H1 (cell line): ENCODE data around the gene UHRF2. TPM values are rescaled to one million over a fixed set of nuclear protein-coding genes. Genes with fewer than 3 reads are reported as not detected.

Source experiments
- CTCF ChIA-PET: fragments of 300-600 bp; sonication (Branson Sonifier 250); formaldehyde crosslinking; loops from one replicate; lab custom pipeline; 2021; ENCODE audit not compliant: partially characterized antibody; lab: Charles Lee
- POLR2A ChIA-PET: fragments of 300-600 bp; sonication (Branson Sonifier 250); formaldehyde crosslinking; loops from one replicate; lab custom pipeline; 2021; ENCODE audit warnings: inconsistent platforms; ENCODE audit not compliant: partially characterized antibody; lab: Charles Lee
- DNase-seq, 2 experiments: peaks; one replicate each; pipeline versions ENCODE4 v3.0.0 to v3.0.0-alpha.2; 2010 to 2022; ENCODE audit warnings: low spot score in 2 of 2, low read depth in 1 of 2, mixed read lengths in 1 of 2
- FAIRE-seq: peaks from 2 replicates; lab custom pipeline; 2011; peaks lifted over from hg19 to GRCh38; lab: Jason Lieb, UNC
- H2AFZ ChIP-seq: 2 replicates; pipeline ENCODE4 v1.8.1; 2012; ENCODE audit warnings: low read length, inconsistent platforms
- H2AK5ac ChIP-seq: 2 replicates; pipeline ENCODE4 v1.6.1; 2013; ENCODE audit warnings: low read depth, low read length
- H2BK120ac ChIP-seq: replicated peaks from 2 replicates; pipeline ENCODE3; 2013; ENCODE audit warnings: low read depth, low read length, inconsistent platforms
- H2BK12ac ChIP-seq: 2 replicates; pipeline ENCODE4 v1.6.1; 2013; ENCODE audit warnings: low read depth, low read length
- H2BK15ac ChIP-seq: 2 replicates; pipeline ENCODE4 v1.6.1; 2013; ENCODE audit warnings: low read length
- H2BK20ac ChIP-seq: 2 replicates; pipeline ENCODE4 v1.6.1; 2013; ENCODE audit warnings: low read length
- H2BK5ac ChIP-seq: 2 replicates; pipeline ENCODE4 v1.6.1; 2013; ENCODE audit warnings: low read depth, low read length
- H3K14ac ChIP-seq: 2 replicates; pipeline ENCODE4 v1.6.1; 2013; ENCODE audit warnings: inconsistent platforms; ENCODE audit not compliant: insufficient read length
- H3K18ac ChIP-seq: 2 replicates; pipeline ENCODE4 v1.6.1; 2013; ENCODE audit warnings: low read length; ENCODE audit errors: extremely low read depth
- H3K23ac ChIP-seq: 2 replicates; pipeline ENCODE4 v1.6.1; 2013; ENCODE audit warnings: inconsistent platforms; ENCODE audit not compliant: insufficient read length
- H3K23me2 ChIP-seq: 2 replicates; pipeline ENCODE4 v1.6.1; 2013; ENCODE audit warnings: low read depth, low read length
- H3K27ac ChIP-seq: 2 replicates; pipeline ENCODE4 v1.6.1; 2011; ENCODE audit warnings: low read depth, low read length, inconsistent platforms
- H3K27me3 ChIP-seq, 4 experiments: replicated peaks in 1 of 4; 1 replicate in 1 of 4; 2 replicates in 3 of 4; pipeline versions ENCODE4 v1.6.1 to v1.8.1; 2011 to 2013; ENCODE audit warnings: low read length in 3 of 4, mild to moderate bottlenecking in 3 of 4, inconsistent platforms in 2 of 4, mixed read lengths in 2 of 4, moderate library complexity in 1 of 4; ENCODE audit not compliant: control insufficient read depth in 3 of 4, insufficient read depth in 3 of 4; ENCODE audit errors: extremely low read depth in 1 of 4
- H3K36me3 ChIP-seq, 4 experiments: 2 replicates each; pipeline versions ENCODE4 v1.6.1 to v1.8.1; 2011 to 2013; ENCODE audit warnings: mild to moderate bottlenecking in 4 of 4, low read length in 3 of 4, moderate library complexity in 2 of 4, control low read depth in 1 of 4, inconsistent platforms in 1 of 4; ENCODE audit not compliant: insufficient read depth in 4 of 4, control insufficient read depth in 2 of 4
- H3K4ac ChIP-seq: replicated peaks from 2 replicates; pipeline ENCODE3; 2013; ENCODE audit warnings: low read length, low read depth, mixed read lengths, inconsistent platforms; ENCODE audit not compliant: insufficient read length
- H3K4me1 ChIP-seq, 4 experiments: replicated peaks in 1 of 4; 1 replicate in 1 of 4; 2 replicates in 3 of 4; pipeline versions ENCODE4 v1.6.1 to v1.8.1; 2011 to 2013; ENCODE audit warnings: low read length in 3 of 4, inconsistent platforms in 2 of 4, mixed read lengths in 1 of 4; ENCODE audit not compliant: insufficient read depth in 4 of 4, control insufficient read depth in 3 of 4
- H3K4me2 ChIP-seq, 2 experiments: 2 replicates each; pipeline versions ENCODE4 v1.6.1 to v1.8.1; 2011 to 2013; ENCODE audit warnings: low read depth in 2 of 2, low read length in 2 of 2, control low read depth in 1 of 2, inconsistent platforms in 1 of 2, mild to moderate bottlenecking in 1 of 2; ENCODE audit not compliant: insufficient read depth in 1 of 2
- H3K4me3 ChIP-seq, 4 experiments: fragments of 200-600, 300-600 bp in 1 of 4; sonication (generic), shearing (Covaris generic), sonication (Bioruptor Twin) in 1 of 4; 2 replicates each; pipeline versions ENCODE4 v1.5.1 to v1.8.1; 2011 to 2016; ENCODE audit warnings: low read length in 4 of 4, low read depth in 3 of 4, control low read depth in 2 of 4, inconsistent platforms in 2 of 4, mild to moderate bottlenecking in 2 of 4, mixed read lengths in 1 of 4, moderate library complexity in 1 of 4; ENCODE audit not compliant: insufficient read depth in 2 of 4; ENCODE audit errors: extremely low read depth in 1 of 4
- H3K56ac ChIP-seq: replicated peaks from 2 replicates; pipeline ENCODE3; 2013; ENCODE audit warnings: low read depth, mild to moderate bottlenecking, mixed read lengths, low read length, inconsistent platforms; ENCODE audit not compliant: insufficient read length
- H3K79me1 ChIP-seq: 2 replicates; pipeline ENCODE4 v1.6.1; 2013; ENCODE audit warnings: low read depth, low read length, control low read depth
- H3K79me2 ChIP-seq, 2 experiments: 2 replicates each; pipeline versions ENCODE4 v1.6.1 to v1.8.1; 2012 to 2013; ENCODE audit warnings: low read length in 2 of 2, mild to moderate bottlenecking in 2 of 2, inconsistent platforms in 1 of 2; ENCODE audit not compliant: insufficient read depth in 2 of 2, control insufficient read depth in 1 of 2
- H3K9ac ChIP-seq, 4 experiments: replicated peaks in 1 of 4; 1 replicate in 1 of 4; 2 replicates in 3 of 4; pipeline versions ENCODE4 v1.6.1 to v1.8.1; 2011 to 2013; ENCODE audit warnings: low read depth in 3 of 4, low read length in 3 of 4, control low read depth in 2 of 4, mild to moderate bottlenecking in 2 of 4, moderate library complexity in 2 of 4, inconsistent platforms in 1 of 4; ENCODE audit errors: extremely low read depth in 1 of 4
- H3K9me3 ChIP-seq, 2 experiments: 2 replicates each; pipeline versions ENCODE4 v1.6.1 to v1.8.1; 2012 to 2013; ENCODE audit warnings: mild to moderate bottlenecking in 2 of 2, moderate library complexity in 2 of 2, control low read depth in 1 of 2, inconsistent platforms in 1 of 2, low read depth in 1 of 2, low read length in 1 of 2, mixed read lengths in 1 of 2; ENCODE audit not compliant: insufficient read depth in 2 of 2
- H4K20me1 ChIP-seq, 2 experiments: replicated peaks in 1 of 2; 2 replicates each; pipeline versions ENCODE3 to v1.8.1; 2011 to 2013; ENCODE audit warnings: inconsistent platforms in 2 of 2, low read length in 2 of 2, mild to moderate bottlenecking in 1 of 2; ENCODE audit not compliant: insufficient read depth in 2 of 2, control insufficient read depth in 1 of 2
- H4K5ac ChIP-seq: 2 replicates; pipeline ENCODE4 v1.6.1; 2013; ENCODE audit warnings: low read length, low read depth, mixed read lengths, inconsistent platforms; ENCODE audit not compliant: insufficient read length
- H4K8ac ChIP-seq: 2 replicates; pipeline ENCODE4 v1.8.0; 2013; ENCODE audit warnings: mild to moderate bottlenecking, moderate library complexity, low read length, inconsistent platforms; ENCODE audit not compliant: insufficient read depth; ENCODE audit errors: extremely low read depth
- H4K91ac ChIP-seq: replicated peaks from 2 replicates; pipeline ENCODE3; 2013; ENCODE audit warnings: low read length, mixed read lengths, inconsistent platforms; ENCODE audit not compliant: insufficient read length
- CBX5 ChIP-seq: fragments of 300-800, 300-1000 bp; sonication (generic); IDR thresholded peaks from 2 replicates; pipeline ENCODE4 v1.7.1; 2016; ENCODE audit warnings: antibody characterized with exemption, low read length, low read depth
- EZH2 ChIP-seq: fragments of 200-600 bp; sonication (generic); IDR thresholded peaks from 2 replicates; pipeline ENCODE4 v1.7.1; 2012; ENCODE audit warnings: low read depth, mild to moderate bottlenecking, moderate library complexity, low read length, inconsistent platforms; ENCODE audit not compliant: severe bottlenecking
- FOSL1 ChIP-seq: IDR thresholded peaks from 2 replicates; pipeline ENCODE4 v1.6.1; 2011; ENCODE audit warnings: mild to moderate bottlenecking, low read depth, low read length, moderate library complexity; ENCODE audit not compliant: insufficient read depth
- GTF2F1 ChIP-seq: IDR thresholded peaks from 2 replicates; pipeline ENCODE4 v1.6.1; 2012; ENCODE audit warnings: low read depth, low read length, improper control_type of control experiment, borderline replicate concordance
- KDM4A ChIP-seq: IDR thresholded peaks from one replicate; pipeline ENCODE4 v1.7.1; 2012; ENCODE audit warnings: low read depth, mild to moderate bottlenecking, moderate library complexity, low read length, inconsistent platforms; ENCODE audit not compliant: severe bottlenecking
- POU5F1 ChIP-seq: IDR thresholded peaks from 2 replicates; pipeline ENCODE4 v1.6.1; 2011; ENCODE audit warnings: low read depth, mild to moderate bottlenecking, low read length, moderate library complexity
- RAD21 ChIP-seq, 2 experiments: IDR thresholded peaks in 1 of 2; conservative IDR thresholded peaks in 1 of 2; 2 replicates each; pipeline ENCODE4 v1.6.1; 2011; ENCODE audit warnings: low read depth in 2 of 2, low read length in 2 of 2, improper control_type of control experiment in 1 of 2, inconsistent platforms in 1 of 2, mild to moderate bottlenecking in 1 of 2, moderate library complexity in 1 of 2
- RBBP5 ChIP-seq: IDR thresholded peaks from 2 replicates; pipeline ENCODE4 v1.7.1; 2012; ENCODE audit warnings: low read depth, mild to moderate bottlenecking, inconsistent platforms, low read length, moderate library complexity, borderline replicate concordance
- SAP30 ChIP-seq: fragments of 300-600 bp; sonication (generic); IDR thresholded peaks from 2 replicates; pipeline ENCODE4 v1.7.1; 2012; ENCODE audit warnings: low read length, moderate library complexity, mild to moderate bottlenecking, inconsistent platforms; ENCODE audit not compliant: insufficient read depth, insufficient replicate concordance
- SIRT6 ChIP-seq: IDR thresholded peaks from one replicate; pipeline ENCODE4 v1.7.1; 2012; ENCODE audit warnings: low read length, inconsistent platforms
- SP1 ChIP-seq: IDR thresholded peaks from 2 replicates; pipeline ENCODE4 v1.6.1; 2011; ENCODE audit warnings: low read depth, low read length
- TAF7 ChIP-seq: optimal IDR thresholded peaks from 2 replicates; pipeline ENCODE3; 2011; ENCODE audit warnings: low read depth, mild to moderate bottlenecking, inconsistent platforms, low read length, moderate library complexity, borderline replicate concordance
- YY1 ChIP-seq: IDR thresholded peaks from 2 replicates; pipeline ENCODE4 v1.6.1; 2011; ENCODE audit warnings: low read depth, mild to moderate bottlenecking, low read length
- ZNF274 ChIP-seq: IDR thresholded peaks from 2 replicates; pipeline ENCODE4 v1.7.0; 2012; ENCODE audit warnings: low read length, borderline replicate concordance; ENCODE audit errors: extremely low read depth
- WGBS, 2 experiments: shearing (Covaris generic) in 1 of 2; methylation state at CpG; one replicate each; pipeline versions ENCODE4 v1.1.6 to v1.1.7; 2013 to 2015; ENCODE audit warnings: low lambda C conversion rate in 2 of 2, mixed read lengths in 2 of 2, inconsistent platforms in 1 of 2, low coverage in 1 of 2, missing lambda C conversion rate in 1 of 2; ENCODE audit not compliant: insufficient replicate concordance in 2 of 2, insufficient coverage in 1 of 2, insufficient read length in 1 of 2; ENCODE audit errors: extremely low coverage in 1 of 2, missing lambda C conversion rate in 1 of 2; 5-methylcytosine and 5-hydroxymethylcytosine counted together
- polyA plus RNA-seq, 7 experiments: library from polyadenylated mRNA; depleted of rRNA in 3 of 7; stranded (reverse) in 5 of 7; unstranded in 2 of 7; fragments of >200 nt in 5 of 7; fragments of 200-250 nt in 2 of 7; gene quantifications; 1 replicate in 5 of 7; 2 replicates in 1 of 7; 4 replicates in 1 of 7; pipeline versions ENCODE4 v1.2.1 to v1.2.3, GENCODE V29; 2011 to 2013; ENCODE audit warnings: missing spikeins in 2 of 7, mixed read lengths in 2 of 7
- total RNA-seq: library from RNA; stranded (reverse); fragmentation: NEBNext Ultra II Directional; extraction: Animal tissue kit (Norgen Biotek cat#: 25700); gene quantifications from 2 replicates; pipeline ENCODE4 v1.2.1, GENCODE V29; 2021

The UHRF2 gene
- total and polyA plus RNA-seq, 2 of the 8 experiments (the other 6 are each of a cell fraction or from before 2014, with no cell fraction given): 31.8 to 48.0 TPM

DNA sequence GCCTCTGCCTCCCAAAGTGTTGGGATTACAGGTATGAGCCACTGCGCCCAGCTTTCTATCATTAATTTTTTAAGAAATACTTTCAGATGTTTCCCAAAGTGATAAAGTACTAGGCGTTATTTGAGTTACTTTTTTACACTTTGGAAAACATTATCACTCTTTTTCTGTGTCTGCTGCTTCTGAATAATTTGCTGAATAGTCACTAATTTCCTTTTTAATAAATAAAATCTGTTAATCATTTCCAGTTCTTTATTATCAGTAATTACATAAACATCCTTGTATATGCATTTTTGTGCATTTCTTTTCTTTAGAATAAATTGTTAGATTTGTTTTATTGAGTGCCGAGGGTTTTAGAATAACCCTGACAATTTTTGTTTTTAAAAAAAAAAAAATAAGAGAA is 48.6 kb downstream of the UHRF2 start:
- no peak overlapping the region for H3K4me3 ChIP-seq
- H4K20me1 ChIP-seq: no peaks in the 10 kb centered on the region
- no peak overlapping the region for H3K4ac ChIP-seq
- H3K23ac ChIP-seq: no peak overlapping the region
- H3K14ac ChIP-seq: no peak overlapping the region
- no peak overlapping the region for H2AK5ac ChIP-seq
- no peak overlapping the region for H3K9ac ChIP-seq
- H3K9me3 ChIP-seq: no peaks in the 10 kb centered on the region
- no peak overlapping the region for H4K91ac ChIP-seq
- H2BK20ac ChIP-seq: no peak overlapping the region
- H3K36me3 ChIP-seq: peaks cover 0 to 6% (median 0%) of the 10 kb centered on the region in 4 experiments; a peak in 2 of 8 replicates
- no peak overlapping the region for H3K4me2 ChIP-seq
- no peaks in the 10 kb centered on the region; a peak in 1 of 7 replicates for H3K4me1 ChIP-seq
- no peak overlapping the region for H4K8ac ChIP-seq
- no peaks in the 10 kb centered on the region for H3K27me3 ChIP-seq
- DNase-seq: no peak
- no peak overlapping the region for H3K27ac ChIP-seq
- no peak overlapping the region for H4K5ac ChIP-seq
- TF ChIP-seq SAP30 (no peak), RBBP5 (no peak), RAD21 (IDR thresholded peaks at IDR 0.05 in 1 of 2, conservative IDR thresholded peaks at IDR 0.05 in 1 of 2; ENCODE audit: low read depth in 2 of 2, low read length in 2 of 2) (no peak), KDM4A (no peak), SIRT6 (no peak), GTF2F1 (no peak), EZH2 (no peak), POU5F1 (no peak), FOSL1 (no peak), ZNF274 (no peak), YY1 (no peak), SP1 (no peak), TAF7 (no peak), CBX5 (no peak)
- H3K23me2 ChIP-seq: no peaks in the 10 kb centered on the region
- peaks cover 0 to 32% of the 10 kb centered on the region in 2 experiments; a peak in 2 of 4 replicates for H3K79me2 ChIP-seq
- CTCF ChIA-PET: interaction anchor here (0.6 kb wide), 1 partner anchor 385 kb away, joined by 3 read pairs; no protein-coding TSS in a partner anchor
- H2BK12ac ChIP-seq: no peak overlapping the region
- H2AFZ ChIP-seq: no peak overlapping the region
- H2BK15ac ChIP-seq: no peak overlapping the region
- H3K18ac ChIP-seq: no peak overlapping the region
- no peak overlapping the region for H3K56ac ChIP-seq
- H2BK120ac ChIP-seq: no peak overlapping the region
- no peak for FAIRE-seq
- 85% methylated on average over 3 of the region's 3 CpGs; no CpG with 5 or more reads in 1 of the 2 experiments for WGBS, 2 experiments
- H2BK5ac ChIP-seq: no peak overlapping the region
- POLR2A ChIA-PET: interaction anchor here (1.0 kb wide), 1 partner anchor 30 kb away, joined by 3 read pairs; no protein-coding TSS in a partner anchor
- no peaks in the 10 kb centered on the region for H3K79me1 ChIP-seq
